GM21529 (cell line): ENCODE data around the gene CCDC80.
"Not testable (repeated sequence)": the region's sequence is repeated elsewhere in the genome, so short reads cannot be mapped to it uniquely, and the experiment has no call there.

Experiments
- ATAC-seq: cut with Tn5 transposase; IDR thresholded peaks from one replicate; pipeline ENCODE4 v1.9.1; 2021; ENCODE audit not compliant: unreplicated experiment

The CCDC80 gene

DNA sequence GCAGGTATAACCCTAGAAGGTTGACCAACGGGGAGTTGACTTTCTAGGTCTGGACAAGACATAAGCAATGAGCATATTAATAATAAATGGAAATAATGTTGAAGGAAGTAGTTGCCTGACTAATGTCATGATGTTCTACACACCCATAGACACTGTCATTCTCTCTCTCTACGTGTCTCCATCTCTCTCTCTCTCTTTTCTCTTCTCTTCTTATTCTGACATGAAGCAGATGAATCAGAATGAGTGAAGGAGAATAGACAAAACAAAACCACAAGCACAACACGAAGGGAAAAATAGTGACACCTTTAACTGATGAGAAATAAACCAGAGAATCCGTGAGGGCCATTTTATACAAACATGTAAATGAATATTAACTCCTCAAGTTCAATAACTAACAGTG lies 26.7 kb upstream of the CCDC80 start:
- ATAC-seq: no peak

GRCh38 chr3:112665009-112665408 lies 24.1 kb upstream of the CCDC80 start:
- not testable (repeated sequence) for ATAC-seq

DNA sequence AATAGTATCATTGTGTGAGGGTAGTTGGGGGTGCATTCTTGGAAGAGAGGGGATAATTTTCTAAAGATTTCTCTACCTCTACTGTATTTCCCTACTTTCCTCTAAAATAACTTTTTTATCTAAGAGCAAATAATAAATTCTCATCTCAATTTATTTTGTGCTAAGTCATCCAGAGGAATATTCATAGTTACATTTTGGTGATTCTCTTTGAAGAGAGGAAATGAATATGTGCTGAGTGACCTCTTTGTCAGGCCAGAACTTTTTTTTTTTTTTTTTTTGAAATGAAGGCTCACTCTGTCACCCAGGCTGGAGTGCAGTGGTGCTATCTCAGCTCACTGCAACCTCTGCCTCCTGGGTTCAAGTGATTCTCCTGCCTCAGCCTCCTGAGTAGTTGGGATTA lies 15.1 kb upstream of the CCDC80 start:
- no peak for ATAC-seq

DNA sequence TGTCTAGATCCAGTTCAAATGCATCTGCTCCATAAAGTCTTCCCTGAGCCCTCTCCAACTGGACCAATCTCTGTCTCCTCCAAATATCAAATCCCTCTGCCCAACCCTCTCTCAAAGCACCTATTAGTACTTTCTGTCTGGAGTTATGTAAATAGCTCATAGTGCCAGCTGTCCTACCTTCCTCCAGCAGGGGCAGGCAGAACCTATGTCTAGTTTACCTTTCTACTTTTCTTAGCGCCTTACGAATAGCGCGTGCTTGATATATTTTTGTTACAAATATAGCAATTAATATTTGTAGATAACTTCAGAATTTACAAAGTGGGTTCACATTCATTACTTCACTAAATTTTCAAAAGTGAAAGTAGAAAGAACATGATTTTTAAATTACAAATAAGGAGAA lies 14.0 kb upstream of the CCDC80 start:
- ATAC-seq: no peak

- ATAC-seq: no peak
These were observed 13.5 kb upstream of the CCDC80 start for GRCh38 chr3:112654492-112654891.

DNA sequence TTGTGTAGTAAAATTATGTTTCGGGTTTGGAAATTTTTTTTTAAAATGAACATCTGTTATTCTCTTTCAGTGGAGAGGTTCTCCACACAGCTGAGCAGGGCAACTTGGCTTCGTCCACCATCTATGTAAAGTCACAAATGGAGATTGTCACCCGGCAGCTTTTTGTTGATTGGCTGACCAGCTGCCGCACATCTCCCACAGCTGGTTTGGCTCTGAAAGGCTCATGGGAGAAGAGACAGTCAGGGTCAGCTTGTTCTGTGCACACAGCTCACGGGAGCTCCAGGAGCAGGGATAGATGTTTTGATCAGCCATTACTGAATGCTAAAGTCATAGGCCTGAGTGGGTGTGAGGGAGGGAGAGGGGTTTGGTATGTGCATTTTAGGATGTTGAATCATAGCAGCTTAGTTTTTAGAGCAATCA lies 12.9 kb upstream of the CCDC80 start:
- no peak for ATAC-seq

- ATAC-seq: no peak
These were observed 12.4 kb upstream of the CCDC80 start for GRCh38 chr3:112653209-112653871.

- no peak for ATAC-seq
These were observed 10.6 kb upstream of the CCDC80 start for GRCh38 chr3:112651516-112651915.

GRCh38 chr3:112651071-112651470 lies 10.1 kb upstream of the CCDC80 start:
- ATAC-seq: no peak

- no peak for ATAC-seq
These were observed 9.5 kb upstream of the CCDC80 start for GRCh38 chr3:112650482-112650881.

DNA sequence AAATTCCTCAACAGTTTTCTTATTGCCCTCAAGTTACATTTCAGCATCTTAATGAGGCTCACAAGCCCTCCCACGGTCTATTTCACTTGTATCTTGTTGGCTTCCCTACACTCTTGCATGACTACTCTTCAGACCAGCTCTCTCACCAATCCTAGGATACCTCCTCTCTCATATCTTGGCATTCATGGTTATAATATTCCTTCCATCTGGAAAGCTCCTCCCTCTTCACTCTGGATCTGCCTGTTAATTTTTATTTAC lies 8.5 kb upstream of the CCDC80 start:
- no peak for ATAC-seq

- no peak for ATAC-seq
These were observed 6.2 kb upstream of the CCDC80 start for GRCh38 chr3:112647122-112647521.

GRCh38 chr3:112646623-112647022 lies 5.7 kb upstream of the CCDC80 start:
- no peak for ATAC-seq

GRCh38 chr3:112644453-112644852 lies 3.5 kb upstream of the CCDC80 start:
- ATAC-seq: no peak

GRCh38 chr3:112643621-112644240 lies 2.8 kb upstream of the CCDC80 start:
- no peak for ATAC-seq

DNA sequence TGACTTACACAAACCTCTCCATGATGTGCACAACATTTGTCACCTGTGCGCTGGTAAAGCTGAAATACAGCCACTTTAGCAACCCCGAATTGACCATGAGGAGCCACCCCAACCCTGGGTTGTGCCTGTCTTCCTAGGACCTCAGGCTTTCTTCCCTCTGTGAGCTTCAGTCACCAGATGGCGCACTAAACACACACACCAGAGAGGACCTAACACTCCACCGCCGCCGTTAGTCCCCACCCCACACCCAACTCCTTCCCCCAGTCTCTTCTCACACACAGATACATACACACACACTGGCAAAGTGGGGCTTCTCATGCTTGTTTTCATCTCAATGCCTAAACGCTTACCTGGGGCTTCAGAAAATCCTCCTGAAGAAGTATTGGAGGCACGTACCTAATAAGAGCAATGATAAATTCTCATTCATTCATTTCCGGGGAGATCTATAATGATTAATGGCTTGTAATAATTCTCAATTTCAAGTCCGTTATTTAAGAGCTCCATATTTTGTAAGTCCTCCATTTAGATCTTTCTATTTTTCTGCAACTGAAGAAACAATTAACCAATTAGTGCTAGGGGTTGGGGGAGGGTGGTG lies 2.1 kb upstream of the CCDC80 start:
- ATAC-seq: peak; percentile 94

DNA sequence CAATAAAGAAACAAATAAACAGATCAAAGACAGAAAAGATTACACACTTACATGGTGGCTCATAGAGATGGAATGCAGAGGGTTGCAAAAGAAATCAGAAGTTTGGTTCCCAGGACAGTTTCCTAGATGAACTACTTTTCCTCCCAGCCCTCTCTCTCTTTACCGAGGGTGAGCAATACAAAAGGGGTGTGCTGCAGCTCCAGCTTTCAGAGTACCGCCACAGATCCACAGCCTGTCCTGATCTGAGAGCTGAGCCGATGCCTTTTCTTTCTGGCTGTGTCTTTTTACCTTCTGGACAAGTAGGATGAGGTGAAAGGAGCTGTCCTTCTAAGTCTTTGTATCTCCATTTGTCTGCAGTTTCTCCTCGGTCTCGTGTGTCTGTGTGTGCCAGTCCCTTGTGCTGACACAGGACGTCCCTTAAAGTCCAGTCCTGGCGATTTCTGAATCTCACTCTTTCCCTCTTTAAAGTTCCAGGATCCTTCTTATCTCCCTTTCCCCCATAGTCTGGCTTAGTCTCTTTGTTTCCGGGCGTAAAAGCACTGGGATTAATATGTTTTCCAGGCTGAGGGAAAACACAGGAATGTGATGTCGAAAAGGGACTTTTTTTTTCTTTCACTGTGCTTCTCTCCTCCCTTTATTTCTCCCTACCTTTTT lies 540 bp downstream of the CCDC80 start:
- ATAC-seq: no peak

DNA sequence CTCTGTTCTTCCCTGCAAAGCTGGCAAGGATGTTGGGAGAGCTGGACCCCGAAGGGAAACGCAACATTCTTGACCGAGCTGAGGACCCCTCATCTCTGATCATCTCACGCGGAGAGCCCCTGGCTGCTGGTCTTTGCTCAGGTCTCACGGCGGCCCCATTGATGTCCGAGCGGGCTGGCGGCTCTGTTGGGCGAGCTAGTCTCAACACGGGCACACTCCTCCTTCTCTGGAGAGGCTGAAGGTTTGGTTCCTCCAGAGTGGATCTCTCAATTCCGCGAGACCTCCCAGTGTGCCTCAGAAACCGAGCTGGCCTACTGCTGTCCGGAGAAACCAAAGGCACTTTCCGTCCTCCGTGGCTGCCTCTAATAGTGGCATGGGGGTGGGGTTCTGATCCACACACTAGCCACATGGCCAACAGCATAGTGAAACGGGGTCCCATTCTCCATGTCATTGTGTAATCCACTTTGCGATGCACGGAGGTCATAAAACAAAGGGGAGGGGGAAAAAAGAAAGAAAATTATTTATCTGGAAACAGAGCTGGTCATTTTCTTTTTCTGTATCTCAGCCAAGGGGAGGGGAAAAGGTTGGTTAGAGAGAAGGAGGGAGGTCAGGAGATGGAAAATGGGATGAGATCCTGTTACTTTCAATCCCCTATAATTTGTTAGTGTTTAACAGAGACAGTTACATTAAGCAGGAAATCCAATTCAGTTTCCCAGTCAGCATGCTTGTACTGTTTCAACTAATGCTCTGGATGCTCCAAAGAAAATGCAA lies 1.3 kb downstream of the CCDC80 start:
- no peak for ATAC-seq

- no peak for ATAC-seq
These were observed 2.5 kb downstream of the CCDC80 start for GRCh38 chr3:112638327-112639020.

DNA sequence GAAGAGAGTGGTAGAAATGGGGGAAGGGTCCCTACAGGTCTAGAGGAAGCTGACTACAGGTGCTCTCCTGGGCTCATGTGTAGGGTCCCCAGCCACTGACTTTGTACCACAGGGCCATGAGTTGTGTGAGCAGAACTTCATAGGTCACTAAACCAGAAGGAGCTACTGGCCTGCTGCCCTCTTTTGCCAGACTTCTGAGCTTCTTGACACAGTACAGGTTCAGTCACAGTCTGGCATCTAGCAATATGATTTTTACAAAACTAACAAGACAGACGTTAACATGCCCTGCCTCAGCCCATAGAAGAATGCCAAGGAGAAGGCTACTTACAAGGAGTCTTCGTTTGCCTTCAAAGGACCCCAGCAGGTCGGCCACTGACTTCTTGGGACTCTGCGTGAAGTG lies 3.2 kb downstream of the CCDC80 start:
- ATAC-seq: no peak

GRCh38 chr3:112635674-112636073 lies 5.3 kb downstream of the CCDC80 start:
- no peak for ATAC-seq
